Peyer's patch (tissue), 4 donors: ENCODE results near the gene ACOT2.
"Not testable (repeated sequence)": the region's sequence is repeated elsewhere in the genome, so short reads cannot be mapped to it uniquely, and the experiment has no call there.

ENCODE experiments used
- CTCF ChIP-seq, 6 experiments: fragments of 450-650 bp in 4 of 6; fragments of 200-600 bp in 2 of 6; sonication (generic) in 1 of 6; IDR thresholded peaks; one replicate each; pipeline ENCODE4 v1.5.1; 2017 to 2019; ENCODE audit warnings: antibody characterized with exemption in 6 of 6, mild to moderate bottlenecking in 3 of 6, moderate library complexity in 1 of 6
- POLR2A ChIP-seq, 2 donors: fragments of 450-650 bp; IDR thresholded peaks; one replicate each; pipeline ENCODE4 v1.5.1; 2017; ENCODE audit warnings: antibody characterized with exemption in 2 of 2, mild to moderate bottlenecking in 2 of 2, moderate library complexity in 2 of 2

DNA sequence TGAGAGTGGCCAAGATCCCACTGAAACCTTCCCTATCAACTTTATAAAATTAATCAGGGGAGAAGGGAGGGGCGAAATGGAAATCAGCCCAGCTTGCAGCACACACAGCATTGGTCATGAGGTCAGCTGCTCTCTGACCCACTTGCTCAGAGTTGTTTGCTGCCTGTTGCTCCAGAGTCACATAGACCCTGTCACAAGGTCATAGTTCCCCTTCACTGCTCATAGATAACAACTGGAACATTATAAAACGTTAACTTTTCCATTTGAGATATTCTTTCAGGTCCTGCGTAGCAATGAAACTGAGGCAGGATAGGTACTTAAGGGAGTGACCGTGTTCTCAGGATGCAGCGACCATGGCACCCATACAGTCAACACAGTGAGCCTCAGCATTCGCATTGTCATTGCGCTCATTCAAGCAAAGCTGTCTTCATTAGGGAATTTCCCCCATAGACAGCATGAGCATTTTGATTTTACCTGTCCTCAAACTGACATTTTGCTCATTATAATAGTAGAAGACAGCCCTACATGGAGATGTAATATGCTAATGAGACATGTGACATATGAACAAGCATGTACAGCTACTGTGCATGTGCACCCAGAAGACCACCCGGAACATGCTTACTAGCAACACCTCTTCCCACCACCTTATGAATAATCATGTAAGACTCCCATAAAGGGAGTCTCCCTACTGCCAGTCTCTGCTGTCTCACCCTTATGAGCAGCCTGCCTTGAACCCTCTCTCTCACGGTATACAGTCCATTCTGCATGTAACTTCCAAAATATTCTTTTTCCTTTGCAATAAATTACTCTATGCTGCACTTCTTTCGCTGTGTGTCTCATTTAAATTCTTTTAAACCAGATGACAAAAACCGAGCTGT, 13.3 kb downstream of the ACOT2 start:
- not testable (repeated sequence) for TF ChIP-seq POLR2A, CTCF (IDR thresholded peaks at IDR 0.05)
